ENCODE data around the gene NSD1.

Gene NSD1

GRCh38 chr5:177131019-177131320, 2.6 kb upstream of the NSD1 start:
- H3K27me3 ChIP-seq (ENCODE audit: control insufficient read depth in 1 of 2, insufficient read depth in 2 of 2, low read length in 2 of 2): no peaks in the 10 kb centered on the region
- no peak overlapping the region for H3K9ac ChIP-seq (ENCODE audit: low read length in 2 of 2)
- peaks cover 5 to 9% of the 10 kb centered on the region in 2 donors for H3K36me3 ChIP-seq (ENCODE audit: control insufficient read depth in 2 of 2, insufficient read depth in 2 of 2, low read length in 2 of 2)
- H3K9me3 ChIP-seq (ENCODE audit: control insufficient read depth in 2 of 2, low read length in 2 of 2): no peaks in the 10 kb centered on the region
- no peak overlapping the region for H3K4me3 ChIP-seq (ENCODE audit: low read length in 2 of 2)
- H3K27ac ChIP-seq (ENCODE audit: low read length): no peak overlapping the region
- peaks cover 28% of the 10 kb centered on the region for H3K4me1 ChIP-seq (ENCODE audit: control insufficient read depth, insufficient read depth, low read length)

- Histone ChIP-seq H3K36me3 (ENCODE audit: control insufficient read depth in 2 of 2, insufficient read depth in 2 of 2, low read length in 2 of 2) (peaks cover 9% of the 10 kb centered on the region in 2 donors), H3K4me3 (ENCODE audit: low read length in 2 of 2) (no peak overlapping the region), H3K4me1 (ENCODE audit: control insufficient read depth, insufficient read depth, low read length) (peaks cover 32% of the 10 kb centered on the region), H3K9me3 (ENCODE audit: control insufficient read depth in 2 of 2, low read length in 2 of 2) (no peaks in the 10 kb centered on the region), H3K27ac (ENCODE audit: low read length) (no peak overlapping the region), H3K9ac (ENCODE audit: low read length in 2 of 2) (no peak overlapping the region), H3K27me3 (ENCODE audit: control insufficient read depth in 1 of 2, insufficient read depth in 2 of 2, low read length in 2 of 2) (no peaks in the 10 kb centered on the region)
Observed at GRCh38 chr5:177131352-177132135, 2.0 kb upstream of the NSD1 start.

GRCh38 chr5:177132136-177133095, 1.2 kb upstream of the NSD1 start:
- peak overlapping the region; percentile 55 to 83 for H3K9ac ChIP-seq (ENCODE audit: low read length in 2 of 2)

GRCh38 chr5:177133853-177134696, 502 bp downstream of the NSD1 start:
- Histone ChIP-seq H3K36me3 (ENCODE audit: control insufficient read depth in 2 of 2, insufficient read depth in 2 of 2, low read length in 2 of 2) (peaks cover 9% of the 10 kb centered on the region in 2 donors), H3K9me3 (ENCODE audit: control insufficient read depth in 2 of 2, low read length in 2 of 2) (no peaks in the 10 kb centered on the region), H3K4me1 (ENCODE audit: control insufficient read depth, insufficient read depth, low read length) (peaks cover 37% of the 10 kb centered on the region), H3K4me3 (ENCODE audit: low read length in 2 of 2) (peak overlapping the region; percentile 12 to 76), H3K27ac (ENCODE audit: low read length) (peak overlapping the region; percentile 64), H3K9ac (ENCODE audit: low read length in 2 of 2) (peak overlapping the region; percentile 55 to 78), H3K27me3 (ENCODE audit: control insufficient read depth in 1 of 2, insufficient read depth in 2 of 2, low read length in 2 of 2) (no peaks in the 10 kb centered on the region)

More at GRCh38 chr5:177132136-177133095, 1.2 kb upstream of the NSD1 start:
- no peaks in the 10 kb centered on the region for H3K27me3 ChIP-seq (ENCODE audit: control insufficient read depth in 1 of 2, insufficient read depth in 2 of 2, low read length in 2 of 2)
- peak overlapping the region; percentile 91 for H3K27ac ChIP-seq (ENCODE audit: low read length)
- peak overlapping the region; percentile 58 to 76 for H3K4me3 ChIP-seq (ENCODE audit: low read length in 2 of 2)
- peaks cover 34% of the 10 kb centered on the region for H3K4me1 ChIP-seq (ENCODE audit: control insufficient read depth, insufficient read depth, low read length)
- H3K36me3 ChIP-seq (ENCODE audit: control insufficient read depth in 2 of 2, insufficient read depth in 2 of 2, low read length in 2 of 2): peaks cover 9% of the 10 kb centered on the region in 2 donors
- no peaks in the 10 kb centered on the region for H3K9me3 ChIP-seq (ENCODE audit: control insufficient read depth in 2 of 2, low read length in 2 of 2)

- no peaks in the 10 kb centered on the region for H3K9me3 ChIP-seq (ENCODE audit: control insufficient read depth in 2 of 2, low read length in 2 of 2)
- peak overlapping the region; percentile 64 for H3K27ac ChIP-seq (ENCODE audit: low read length)
- peak overlapping the region; percentile 12 to 76 for H3K4me3 ChIP-seq (ENCODE audit: low read length in 2 of 2)
- H3K4me1 ChIP-seq (ENCODE audit: control insufficient read depth, insufficient read depth, low read length): peaks cover 37% of the 10 kb centered on the region
- peak overlapping the region; percentile 55 to 78 for H3K9ac ChIP-seq (ENCODE audit: low read length in 2 of 2)
- H3K36me3 ChIP-seq (ENCODE audit: control insufficient read depth in 2 of 2, insufficient read depth in 2 of 2, low read length in 2 of 2): peaks cover 9% of the 10 kb centered on the region in 2 donors
- H3K27me3 ChIP-seq (ENCODE audit: control insufficient read depth in 1 of 2, insufficient read depth in 2 of 2, low read length in 2 of 2): no peaks in the 10 kb centered on the region
Observed at GRCh38 chr5:177134697-177135225, 1.2 kb downstream of the NSD1 start.

- Histone ChIP-seq H3K9ac (ENCODE audit: low read length in 2 of 2) (no peak overlapping the region), H3K27ac (ENCODE audit: low read length) (no peak overlapping the region), H3K4me3 (ENCODE audit: low read length in 2 of 2) (no peak overlapping the region), H3K27me3 (ENCODE audit: control insufficient read depth in 1 of 2, insufficient read depth in 2 of 2, low read length in 2 of 2) (no peaks in the 10 kb centered on the region), H3K9me3 (ENCODE audit: control insufficient read depth in 2 of 2, low read length in 2 of 2) (no peaks in the 10 kb centered on the region), H3K36me3 (ENCODE audit: control insufficient read depth in 2 of 2, insufficient read depth in 2 of 2, low read length in 2 of 2) (peaks cover 13 to 14% of the 10 kb centered on the region in 2 donors), H3K4me1 (ENCODE audit: control insufficient read depth, insufficient read depth, low read length) (peaks cover 19% of the 10 kb centered on the region)
Observed at GRCh38 chr5:177140312-177140711, 6.7 kb downstream of the NSD1 start.

- no peaks in the 10 kb centered on the region for H3K27me3 ChIP-seq (ENCODE audit: control insufficient read depth in 1 of 2, insufficient read depth in 2 of 2, low read length in 2 of 2)
- H3K27ac ChIP-seq (ENCODE audit: low read length): no peak overlapping the region
- no peaks in the 10 kb centered on the region for H3K9me3 ChIP-seq (ENCODE audit: control insufficient read depth in 2 of 2, low read length in 2 of 2)
- H3K4me3 ChIP-seq (ENCODE audit: low read length in 2 of 2): no peak overlapping the region
- H3K9ac ChIP-seq (ENCODE audit: low read length in 2 of 2): no peak overlapping the region
- peaks cover 9% of the 10 kb centered on the region for H3K4me1 ChIP-seq (ENCODE audit: control insufficient read depth, insufficient read depth, low read length)
- H3K36me3 ChIP-seq (ENCODE audit: control insufficient read depth in 2 of 2, insufficient read depth in 2 of 2, low read length in 2 of 2): peaks cover 7 to 9% of the 10 kb centered on the region in 2 donors
Observed at GRCh38 chr5:177141496-177141895, 7.9 kb downstream of the NSD1 start.

- Histone ChIP-seq H3K36me3 (ENCODE audit: control insufficient read depth in 2 of 2, insufficient read depth in 2 of 2, low read length in 2 of 2) (peaks cover 9 to 11% of the 10 kb centered on the region in 2 donors), H3K27ac (ENCODE audit: low read length) (no peak overlapping the region), H3K9me3 (ENCODE audit: control insufficient read depth in 2 of 2, low read length in 2 of 2) (no peaks in the 10 kb centered on the region), H3K9ac (ENCODE audit: low read length in 2 of 2) (peak overlapping the region in 1 of 2 donors; percentile 28), H3K4me1 (ENCODE audit: control insufficient read depth, insufficient read depth, low read length) (peaks cover 9% of the 10 kb centered on the region), H3K27me3 (ENCODE audit: control insufficient read depth in 1 of 2, insufficient read depth in 2 of 2, low read length in 2 of 2) (no peaks in the 10 kb centered on the region), H3K4me3 (ENCODE audit: low read length in 2 of 2) (no peak overlapping the region)
Observed at GRCh38 chr5:177142098-177142611, 8.6 kb downstream of the NSD1 start.

GRCh38 chr5:177142778-177143177, 9.2 kb downstream of the NSD1 start:
- peaks cover 9 to 14% of the 10 kb centered on the region in 2 donors for H3K36me3 ChIP-seq (ENCODE audit: control insufficient read depth in 2 of 2, insufficient read depth in 2 of 2, low read length in 2 of 2)
- no peak overlapping the region for H3K27ac ChIP-seq (ENCODE audit: low read length)
- no peaks in the 10 kb centered on the region for H3K9me3 ChIP-seq (ENCODE audit: control insufficient read depth in 2 of 2, low read length in 2 of 2)
- H3K27me3 ChIP-seq (ENCODE audit: control insufficient read depth in 1 of 2, insufficient read depth in 2 of 2, low read length in 2 of 2): no peaks in the 10 kb centered on the region
- H3K9ac ChIP-seq (ENCODE audit: low read length in 2 of 2): peak overlapping the region in 1 of 2 donors; percentile 28
- H3K4me3 ChIP-seq (ENCODE audit: low read length in 2 of 2): no peak overlapping the region
- H3K4me1 ChIP-seq (ENCODE audit: control insufficient read depth, insufficient read depth, low read length): peaks cover 3% of the 10 kb centered on the region
